GM12891 (cell line): ENCODE data around the gene EFCAB11.

Experiments used
- POLR2A ChIP-seq: IDR thresholded peaks from 2 replicates; pipeline ENCODE4 v1.6.1; 2011; ENCODE audit warnings: low read depth, low read length, control low read depth
- POLR2AphosphoS5 ChIP-seq: IDR thresholded peaks from 2 replicates; pipeline ENCODE4 v1.6.1; 2011; ENCODE audit warnings: low read depth, low read length, control low read depth
- TAF1 ChIP-seq: IDR thresholded peaks from 2 replicates; pipeline ENCODE4 v1.6.1; 2011; ENCODE audit warnings: low read depth, low read length, control low read depth

- no peak for TF ChIP-seq POLR2A
- no peak for TF ChIP-seq TAF1
- TF ChIP-seq POLR2AphosphoS5 = no peak
These were observed 42.3 kb downstream of the EFCAB11 start for GRCh38 chr14:89912221-89912620.
